ENCODE results near the gene UACA. TPM values are rescaled to one million over a fixed set of nuclear protein-coding genes. Genes with fewer than 3 reads are reported as not detected.

The UACA gene
- total and polyA plus RNA-seq, 2 donors (not counting 3 experiments of a cell fraction or from before 2014, with no cell fraction given) = 167 to 292 TPM

DNA sequence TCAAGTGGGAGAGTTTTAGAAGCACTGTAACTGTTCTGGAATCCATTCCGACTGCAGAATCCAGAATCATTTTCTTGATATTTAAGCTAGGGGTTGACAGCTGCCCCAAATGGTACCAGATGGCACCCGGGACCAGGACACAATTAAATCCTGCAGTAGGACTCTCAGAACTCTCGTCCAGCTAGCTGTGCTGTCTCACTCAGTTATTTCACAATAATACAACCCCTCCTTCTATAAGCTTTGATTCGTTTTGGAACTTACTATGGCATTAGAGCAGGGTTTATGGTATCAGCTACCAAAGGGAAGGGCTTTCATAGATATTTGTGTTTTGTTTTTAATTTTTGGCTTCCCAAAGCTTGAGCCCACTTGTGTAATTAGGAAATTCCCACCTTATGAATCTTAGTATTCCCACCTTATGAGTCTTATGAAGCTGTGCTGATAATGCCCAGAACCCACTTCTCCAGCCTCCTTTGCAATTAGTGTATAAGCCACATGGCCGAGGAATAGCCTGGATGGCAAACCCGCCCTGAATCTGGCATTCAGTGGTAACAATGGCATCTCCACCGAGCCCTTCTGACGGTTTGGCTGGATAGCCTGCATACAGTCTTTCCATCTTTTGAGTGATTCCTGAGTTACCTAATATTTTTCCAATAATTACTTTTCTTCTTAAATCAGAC, 120.1 kb downstream of the UACA start:
- CTCF ChIA-PET = interaction anchor here (0.8 to 1.9 kb wide), 2 partner anchors 11 to 74 kb away, joined by 3 to 6 read pairs; no protein-coding TSS in a partner anchor
- Histone ChIP-seq H3K9ac (replicated peaks; ENCODE audit: extremely low read depth, insufficient read depth, low read length) (no peak overlapping the region), H3K27ac (ENCODE audit: insufficient read depth, low read depth, low read length) (no peak overlapping the region), H3K4me1 (ENCODE audit: control insufficient read depth, extremely low read depth, insufficient read depth, low read length) (no peaks in the 10 kb centered on the region), H3K36me3 (ENCODE audit: control insufficient read depth in 2 of 2, extremely low read depth in 1 of 2, insufficient read depth in 2 of 2, low read length in 2 of 2) (no peaks in the 10 kb centered on the region), H3K4me2 (ENCODE audit: insufficient read depth, low read length) (no peak overlapping the region), H3K9me3 (replicated peaks; ENCODE audit: control insufficient read depth, insufficient read depth, low read length) (no peaks in the 10 kb centered on the region), H2AFZ (ENCODE audit: low read depth, low read length) (no peak overlapping the region), H3K79me2 (ENCODE audit: control insufficient read depth, insufficient read depth, low read length) (no peaks in the 10 kb centered on the region), H4K20me1 (replicated peaks; ENCODE audit: control insufficient read depth, extremely low read depth, insufficient read depth, low read length) (no peaks in the 10 kb centered on the region), H3K9me1 (replicated peaks; ENCODE audit: control insufficient read depth, extremely low read depth, insufficient read depth, low read length) (no peaks in the 10 kb centered on the region), H3K27me3 (ENCODE audit: control insufficient read depth in 2 of 2, insufficient read depth in 2 of 2, low read length in 2 of 2) (no peaks in the 10 kb centered on the region), H3K4me3 (replicated peaks in 1 of 3; ENCODE audit: insufficient read depth in 1 of 3, low read depth in 1 of 3, low read length in 3 of 3) (no peak overlapping the region)
- no peak for DNase-seq (ENCODE audit: low read depth, low spot score)
- TF ChIP-seq POLR2AphosphoS5 (IDR thresholded peaks at IDR 0.05; ENCODE audit: insufficient read depth, low read depth, low read length) (no peak), GATA2 (IDR thresholded peaks at IDR 0.05; ENCODE audit: insufficient read depth, insufficient read length, low read depth, low read length) (no peak)
- TF ChIP-seq, protein P1, sequence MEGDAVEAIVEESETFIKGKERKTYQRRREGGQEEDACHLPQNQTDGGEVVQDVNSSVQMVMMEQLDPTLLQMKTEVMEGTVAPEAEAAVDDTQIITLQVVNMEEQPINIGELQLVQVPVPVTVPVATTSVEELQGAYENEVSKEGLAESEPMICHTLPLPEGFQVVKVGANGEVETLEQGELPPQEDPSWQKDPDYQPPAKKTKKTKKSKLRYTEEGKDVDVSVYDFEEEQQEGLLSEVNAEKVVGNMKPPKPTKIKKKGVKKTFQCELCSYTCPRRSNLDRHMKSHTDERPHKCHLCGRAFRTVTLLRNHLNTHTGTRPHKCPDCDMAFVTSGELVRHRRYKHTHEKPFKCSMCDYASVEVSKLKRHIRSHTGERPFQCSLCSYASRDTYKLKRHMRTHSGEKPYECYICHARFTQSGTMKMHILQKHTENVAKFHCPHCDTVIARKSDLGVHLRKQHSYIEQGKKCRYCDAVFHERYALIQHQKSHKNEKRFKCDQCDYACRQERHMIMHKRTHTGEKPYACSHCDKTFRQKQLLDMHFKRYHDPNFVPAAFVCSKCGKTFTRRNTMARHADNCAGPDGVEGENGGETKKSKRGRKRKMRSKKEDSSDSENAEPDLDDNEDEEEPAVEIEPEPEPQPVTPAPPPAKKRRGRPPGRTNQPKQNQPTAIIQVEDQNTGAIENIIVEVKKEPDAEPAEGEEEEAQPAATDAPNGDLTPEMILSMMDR (IDR thresholded peaks at IDR 0.05; ENCODE audit: extremely low read depth in 1 of 2, insufficient read depth in 1 of 2, low read depth in 1 of 2, low read length in 2 of 2) = no peak
- POLR2A ChIA-PET = no interaction called here
- BruUV-seq (replicated peaks) = no TSS peak
- no peak for FAIRE-seq
- dilution Hi-C loops (cut with MboI; ENCODE audit: extremely low pct_ligation_motif_present, low sequenced_read_pairs) (no loop called here), intact Hi-C loops (cut with micrococcal nuclease) (no loop called here)
